HepG2 (cell line): ENCODE measurements around the gene CACNA1C.

Source experiments
- CREB1 ChIP-seq, 2 experiments: fragments of 450-650 bp in 1 of 2; IDR thresholded peaks; 2 replicates each; pipeline ENCODE4 v1.6.1; 2016 to 2017; ENCODE audit warnings: control low read depth in 1 of 2, mild to moderate bottlenecking in 1 of 2, missing compliant biosample characterization in 1 of 2, missing genetic modification characterization in 1 of 2
- CTCF ChIP-seq: sonication (generic); formaldehyde crosslinking; IDR thresholded peaks from 2 replicates; pipeline ENCODE4 v1.5.0; 2020; ENCODE audit warnings: mild to moderate bottlenecking, missing genetic modification reagents, moderate library complexity
- FOXC1 ChIP-seq: sonication (generic); formaldehyde crosslinking; IDR thresholded peaks from 2 replicates; pipeline ENCODE4 v1.8.0; 2022; ENCODE audit warnings: mild to moderate bottlenecking, missing genetic modification reagents, borderline replicate concordance
- MTERF4 ChIP-seq: sonication (generic); formaldehyde crosslinking; IDR thresholded peaks from 2 replicates; pipeline ENCODE4 v1.8.0; 2023; ENCODE audit warnings: mild to moderate bottlenecking, missing genetic modification reagents
- PATZ1 ChIP-seq: sonication (generic); formaldehyde crosslinking; IDR thresholded peaks from 2 replicates; pipeline ENCODE4 v1.4.0; 2020; ENCODE audit warnings: missing genetic modification reagents
- SAFB2 ChIP-seq: sonication (generic); formaldehyde crosslinking; IDR thresholded peaks from 2 replicates; pipeline ENCODE4 v1.5.1; 2020; ENCODE audit warnings: missing genetic modification reagents, low read depth, mild to moderate bottlenecking, borderline replicate concordance
- STAG1 ChIP-seq: sonication (generic); formaldehyde crosslinking; IDR thresholded peaks from 2 replicates; pipeline ENCODE4 v1.4.0; 2020; ENCODE audit warnings: missing genetic modification reagents
- TFDP1 ChIP-seq: IDR thresholded peaks from 2 replicates; pipeline ENCODE4 v1.6.1; 2016; ENCODE audit warnings: missing compliant biosample characterization, missing genetic modification reagents, borderline replicate concordance
- ZNF230 ChIP-seq: sonication (generic); formaldehyde crosslinking; IDR thresholded peaks from 2 replicates; pipeline ENCODE4 v1.4.0; 2020; ENCODE audit warnings: mild to moderate bottlenecking, missing genetic modification reagents
- ZNF280B ChIP-seq: sonication (generic); formaldehyde crosslinking; IDR thresholded peaks from 2 replicates; pipeline ENCODE4 v1.5.0; 2020; ENCODE audit warnings: missing genetic modification reagents, mild to moderate bottlenecking, borderline replicate concordance
- ZNF513 ChIP-seq: sonication (generic); formaldehyde crosslinking; conservative IDR thresholded peaks from 2 replicates; pipeline ENCODE4 v1.5.0; 2020; ENCODE audit warnings: missing genetic modification reagents
- ZNF619 ChIP-seq: sonication (generic); formaldehyde crosslinking; IDR thresholded peaks from 2 replicates; pipeline ENCODE4 v1.4.0; 2020; ENCODE audit warnings: mild to moderate bottlenecking, missing genetic modification reagents
- ZNF790 ChIP-seq: sonication (generic); formaldehyde crosslinking; IDR thresholded peaks from 2 replicates; pipeline ENCODE4 v1.8.0; 2022; ENCODE audit warnings: missing genetic modification reagents, mild to moderate bottlenecking, borderline replicate concordance
- ZSCAN29 ChIP-seq: sonication (generic); formaldehyde crosslinking; conservative IDR thresholded peaks from 2 replicates; pipeline ENCODE4 v1.4.0; 2020; ENCODE audit warnings: mild to moderate bottlenecking, missing genetic modification reagents

GRCh38 chr12:2514038-2514340 is 461.2 kb downstream of the CACNA1C start:
- TF ChIP-seq FOXC1 (CRISPR knock-in tag) (no peak), CTCF (no peak), PATZ1 (CRISPR knock-in tag) (no peak), ZSCAN29 (no peak), SAFB2 (CRISPR knock-in tag) (no peak), MTERF4 (CRISPR knock-in tag) (no peak), ZNF513 (CRISPR knock-in tag) (no peak), CREB1 (IDR thresholded peaks at IDR 0.05) (no peak), CREB1 (CRISPR knock-in tag; IDR thresholded peaks at IDR 0.05) (no peak), TFDP1 (CRISPR knock-in tag) (no peak), ZNF619 (no peak), STAG1 (CRISPR knock-in tag) (no peak), ZNF280B (CRISPR knock-in tag) (no peak), ZNF790 (no peak), ZNF230 (CRISPR knock-in tag) (no peak)
